ENCODE data around the gene MCM6. TPM values are rescaled to one million over a fixed set of nuclear protein-coding genes. Genes with fewer than 3 reads are reported as not detected.

The MCM6 gene
- total and polyA plus RNA-seq, 7 donors = 6.0 to 22.2 (median 9.2) TPM

- TF ChIP-seq POLR2AphosphoS5 (IDR thresholded peaks at IDR 0.05) (no peak), POLR2A (IDR thresholded peaks at IDR 0.05) (no peak), CTCF (IDR thresholded peaks at IDR 0.05) (no peak), EP300 (IDR thresholded peaks at IDR 0.05) (no peak)
- 84 to 92% methylated on average over 9 of the region's 9 CpGs for WGBS, 2 donors
- Histone ChIP-seq H3K4me1 (no peaks in the 10 kb centered on the region), H3K36me3 (no peaks in the 10 kb centered on the region), H3K4me3 (no peak overlapping the region), H3K27ac (no peak overlapping the region), H3K9me3 (peaks cover 0 to 6% (median 0%) of the 10 kb centered on the region in 4 donors), H3K27me3 (no peaks in the 10 kb centered on the region)
- intact Hi-C loops (cut with DNase I) = no loop called here
- no peak for DNase-seq
Observed at GRCh38 chr2:135800513-135801460, 75.5 kb downstream of the MCM6 start.

- DNase-seq = no peak
- H3K4me1 ChIP-seq = no peaks in the 10 kb centered on the region
- intact Hi-C loops (cut with DNase I) = no loop called here
- TF ChIP-seq CTCF (IDR thresholded peaks at IDR 0.05) (no peak), POLR2AphosphoS5 (IDR thresholded peaks at IDR 0.05) (no peak), EP300 (IDR thresholded peaks at IDR 0.05) (no peak), POLR2A (IDR thresholded peaks at IDR 0.05) (no peak)
- peaks cover 0 to 6% (median 0%) of the 10 kb centered on the region in 4 donors for H3K9me3 ChIP-seq
- H3K36me3 ChIP-seq = no peaks in the 10 kb centered on the region
- no peak overlapping the region for H3K27ac ChIP-seq
- no peaks in the 10 kb centered on the region for H3K27me3 ChIP-seq
- 41 to 69% methylated on average over 2 of the region's 2 CpGs for WGBS, 2 donors
- no peak overlapping the region for H3K4me3 ChIP-seq
Observed at GRCh38 chr2:135799738-135800137, 76.5 kb downstream of the MCM6 start.

GRCh38 chr2:135798762-135799161, 77.5 kb downstream of the MCM6 start:
- no peaks in the 10 kb centered on the region for H3K36me3 ChIP-seq
- no peaks in the 10 kb centered on the region for H3K27me3 ChIP-seq
- intact Hi-C loops (cut with DNase I) = no loop called here
- TF ChIP-seq CTCF (IDR thresholded peaks at IDR 0.05) (no peak), POLR2AphosphoS5 (IDR thresholded peaks at IDR 0.05) (no peak), POLR2A (IDR thresholded peaks at IDR 0.05) (no peak), EP300 (IDR thresholded peaks at IDR 0.05) (no peak)
- peaks cover 0 to 6% (median 0%) of the 10 kb centered on the region in 4 donors for H3K9me3 ChIP-seq
- no peak overlapping the region for H3K4me3 ChIP-seq
- WGBS, 2 donors = 40 to 42% methylated on average over 4 of the region's 4 CpGs
- no peaks in the 10 kb centered on the region for H3K4me1 ChIP-seq
- DNase-seq = no peak
- no peak overlapping the region for H3K27ac ChIP-seq

- 61 to 70% methylated on average over 5 of the region's 5 CpGs for WGBS, 2 donors
- Histone ChIP-seq H3K4me3 (no peak overlapping the region), H3K27me3 (no peaks in the 10 kb centered on the region), H3K27ac (no peak overlapping the region), H3K4me1 (no peaks in the 10 kb centered on the region), H3K36me3 (no peaks in the 10 kb centered on the region), H3K9me3 (peaks cover 0 to 6% (median 0%) of the 10 kb centered on the region in 4 donors)
- DNase-seq = no peak
- no peak for TF ChIP-seq POLR2A (IDR thresholded peaks at IDR 0.05)
- TF ChIP-seq EP300 (IDR thresholded peaks at IDR 0.05) = no peak
- no peak for TF ChIP-seq CTCF (IDR thresholded peaks at IDR 0.05)
- TF ChIP-seq POLR2AphosphoS5 (IDR thresholded peaks at IDR 0.05) = no peak
- intact Hi-C loops (cut with DNase I) = no loop called here
Observed at GRCh38 chr2:135798275-135798705, 78.0 kb downstream of the MCM6 start.

Data from sigmoid colon (tissue), 7 donors.